ENCODE results near the gene GNAQ. TPM values are rescaled to one million over a fixed set of nuclear protein-coding genes. Genes with fewer than 3 reads are reported as not detected.

Gene GNAQ
- total and polyA plus RNA-seq, 4 donors = 21.9 to 84.2 (median 53.1) TPM

DNA sequence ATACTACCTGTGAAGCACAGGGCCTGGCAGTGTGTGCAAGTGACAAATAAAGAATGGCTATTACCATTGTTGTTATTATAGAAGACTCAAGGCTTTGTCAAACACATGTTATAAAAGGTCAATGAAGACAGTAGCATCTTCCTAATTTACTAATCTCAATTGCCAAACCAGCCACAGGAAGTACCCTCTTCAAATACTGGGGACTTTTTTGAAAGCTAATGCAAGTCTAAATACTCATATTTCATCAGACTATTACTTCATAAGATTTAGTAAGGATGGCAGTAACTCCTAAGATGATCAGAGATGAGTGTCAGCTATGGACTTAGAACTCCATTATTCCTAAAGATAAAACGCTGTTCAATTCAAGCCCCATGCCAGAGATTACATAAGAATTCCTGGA, 43.0 kb downstream of the GNAQ start:
- WGBS, 2 donors = 5 to 14% methylated on average over 1 of the region's 1 CpG
- peaks cover 0 to 3% of the 10 kb centered on the region in 2 donors for H3K4me1 ChIP-seq (ENCODE audit: control insufficient read depth in 1 of 2, insufficient read depth in 2 of 2, low read length in 2 of 2)

DNA sequence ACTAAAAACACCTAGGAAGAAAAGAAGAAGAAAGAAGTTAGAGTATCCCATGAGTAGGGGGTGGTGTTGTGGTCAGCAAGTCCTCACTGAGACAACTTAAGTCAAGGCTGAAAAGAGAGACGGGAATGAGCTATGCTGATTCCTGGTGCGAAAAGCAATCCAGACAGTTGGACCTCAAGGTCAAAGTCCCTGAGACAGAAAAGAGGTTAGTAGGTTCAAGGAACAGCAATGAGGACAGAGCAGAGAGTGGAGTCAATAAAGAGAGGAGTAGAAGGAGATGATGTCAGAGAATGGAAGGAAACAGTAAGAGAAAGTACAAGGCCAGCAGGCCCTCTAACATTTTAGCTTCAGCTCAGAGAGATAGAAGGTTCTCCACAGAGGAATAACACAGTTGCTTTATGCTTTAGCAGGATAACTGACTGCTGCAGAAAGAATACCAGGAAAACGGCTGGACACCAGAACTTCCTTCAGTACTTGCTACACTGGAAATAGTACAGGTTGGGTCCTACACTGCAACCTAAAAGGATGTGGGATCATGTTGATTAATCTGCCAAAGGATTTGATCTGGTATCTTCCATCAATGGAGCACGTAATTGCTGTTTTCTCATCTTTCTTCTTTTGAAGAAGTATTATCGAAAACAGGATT, 43.6 kb downstream of the GNAQ start:
- DNase-seq (no peak), ATAC-seq (ENCODE audit: low FRiP score) (no peak)
- H3K4me3 ChIP-seq (ENCODE audit: low read length in 2 of 2) = no peak overlapping the region
- H3K27me3 ChIP-seq (ENCODE audit: control insufficient read depth in 1 of 2, insufficient read depth in 2 of 2, low read length in 1 of 2) = no peaks in the 10 kb centered on the region
- no peaks in the 10 kb centered on the region for H3K36me3 ChIP-seq (ENCODE audit: control insufficient read depth in 1 of 2, insufficient read depth in 2 of 2, low read length in 1 of 2)
- no peak overlapping the region for H3K27ac ChIP-seq (ENCODE audit: low read depth in 1 of 2, low read length in 2 of 2)
- intact Hi-C loops (cut with DNase I) = no loop called here
- H3K4me1 ChIP-seq (ENCODE audit: control insufficient read depth in 1 of 2, insufficient read depth in 2 of 2, low read length in 2 of 2) = peaks cover 0 to 3% of the 10 kb centered on the region in 2 donors
- H3K9me3 ChIP-seq (ENCODE audit: control insufficient read depth, low read length) = no peaks in the 10 kb centered on the region
- WGBS, 2 donors = 93% methylated on average over 5 of the region's 5 CpGs

More for the DNA sequence above, 43.0 kb downstream of the GNAQ start:
- Histone ChIP-seq H3K27me3 (ENCODE audit: control insufficient read depth in 1 of 2, insufficient read depth in 2 of 2, low read length in 1 of 2) (no peaks in the 10 kb centered on the region), H3K27ac (ENCODE audit: low read depth in 1 of 2, low read length in 2 of 2) (no peak overlapping the region), H3K36me3 (ENCODE audit: control insufficient read depth in 1 of 2, insufficient read depth in 2 of 2, low read length in 1 of 2) (no peaks in the 10 kb centered on the region), H3K4me3 (ENCODE audit: low read length in 2 of 2) (no peak overlapping the region), H3K9me3 (ENCODE audit: control insufficient read depth, low read length) (no peaks in the 10 kb centered on the region)
- DNase-seq (no peak), ATAC-seq (ENCODE audit: low FRiP score) (no peak)
- intact Hi-C loops (cut with DNase I) = no loop called here

DNA sequence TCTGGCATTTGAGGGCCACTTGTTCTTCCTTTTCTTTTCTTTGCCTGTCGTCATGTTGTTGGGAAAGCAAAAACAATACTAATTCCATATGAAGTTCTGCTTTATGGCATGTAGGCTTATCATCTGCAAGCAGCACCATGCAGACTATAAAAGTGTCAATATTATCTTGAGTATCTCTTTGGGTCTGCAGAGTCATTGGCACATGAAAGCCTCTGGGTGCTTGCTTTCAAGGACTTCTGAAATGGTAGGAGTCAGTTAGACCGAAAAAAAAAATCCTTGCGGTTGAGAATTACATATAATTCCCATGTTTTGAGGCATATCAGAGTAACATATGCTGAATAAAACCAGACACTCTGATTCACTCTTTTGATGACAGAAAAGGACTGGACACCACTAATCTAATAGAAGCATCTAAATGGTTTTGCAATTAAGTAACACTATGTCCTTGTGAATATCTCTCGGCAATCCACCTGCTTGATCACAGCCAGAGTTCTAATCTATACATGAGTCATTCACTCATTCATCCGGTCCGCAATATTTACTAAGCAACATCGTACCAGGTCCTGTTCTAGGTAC, 44.4 kb downstream of the GNAQ start:
- Histone ChIP-seq H3K9me3 (ENCODE audit: control insufficient read depth, low read length) (no peaks in the 10 kb centered on the region), H3K27ac (ENCODE audit: low read depth in 1 of 2, low read length in 2 of 2) (no peak overlapping the region), H3K36me3 (ENCODE audit: control insufficient read depth in 1 of 2, insufficient read depth in 2 of 2, low read length in 1 of 2) (no peaks in the 10 kb centered on the region), H3K4me3 (ENCODE audit: low read length in 2 of 2) (no peak overlapping the region), H3K27me3 (ENCODE audit: control insufficient read depth in 1 of 2, insufficient read depth in 2 of 2, low read length in 1 of 2) (no peaks in the 10 kb centered on the region), H3K4me1 (ENCODE audit: control insufficient read depth in 1 of 2, insufficient read depth in 2 of 2, low read length in 2 of 2) (peaks cover 0 to 3% of the 10 kb centered on the region in 2 donors)
- 94 to 96% methylated on average over 7 of the region's 7 CpGs for WGBS, 2 donors
- no peak for DNase-seq
- intact Hi-C loops (cut with DNase I) = no loop called here
- no peak for ATAC-seq (ENCODE audit: low FRiP score)

DNA sequence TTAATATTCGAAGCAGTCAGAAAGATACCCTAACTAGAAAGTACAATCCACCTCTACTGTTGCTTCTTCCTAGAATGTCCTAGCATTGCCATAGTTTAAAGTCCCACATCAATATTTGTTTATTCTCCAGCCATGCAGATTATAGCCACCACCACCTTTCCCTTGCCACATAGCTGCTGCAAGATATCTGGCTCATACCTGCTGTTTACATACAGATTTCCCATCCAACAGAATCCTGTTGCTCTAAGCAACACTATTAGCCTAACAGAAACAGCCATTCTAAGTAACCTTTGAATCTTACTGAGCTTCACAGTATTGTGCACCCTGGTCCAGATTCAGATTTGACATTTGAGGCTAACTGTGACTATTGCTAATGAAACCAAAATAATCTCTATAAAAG, 45.6 kb downstream of the GNAQ start:
- Histone ChIP-seq H3K36me3 (ENCODE audit: control insufficient read depth in 1 of 2, insufficient read depth in 2 of 2, low read length in 1 of 2) (no peaks in the 10 kb centered on the region), H3K9me3 (ENCODE audit: control insufficient read depth, low read length) (no peaks in the 10 kb centered on the region), H3K4me1 (ENCODE audit: control insufficient read depth in 1 of 2, insufficient read depth in 2 of 2, low read length in 2 of 2) (peaks cover 3 to 6% of the 10 kb centered on the region in 2 donors), H3K27me3 (ENCODE audit: control insufficient read depth in 1 of 2, insufficient read depth in 2 of 2, low read length in 1 of 2) (no peaks in the 10 kb centered on the region), H3K4me3 (ENCODE audit: low read length in 2 of 2) (no peak overlapping the region), H3K27ac (ENCODE audit: low read depth in 1 of 2, low read length in 2 of 2) (no peak overlapping the region)
- WGBS, 2 donors = 75 to 95% methylated on average over 1 of the region's 1 CpG
- no peak for DNase-seq
- intact Hi-C loops (cut with DNase I) = no loop called here
- ATAC-seq (ENCODE audit: low FRiP score) = no peak

DNA sequence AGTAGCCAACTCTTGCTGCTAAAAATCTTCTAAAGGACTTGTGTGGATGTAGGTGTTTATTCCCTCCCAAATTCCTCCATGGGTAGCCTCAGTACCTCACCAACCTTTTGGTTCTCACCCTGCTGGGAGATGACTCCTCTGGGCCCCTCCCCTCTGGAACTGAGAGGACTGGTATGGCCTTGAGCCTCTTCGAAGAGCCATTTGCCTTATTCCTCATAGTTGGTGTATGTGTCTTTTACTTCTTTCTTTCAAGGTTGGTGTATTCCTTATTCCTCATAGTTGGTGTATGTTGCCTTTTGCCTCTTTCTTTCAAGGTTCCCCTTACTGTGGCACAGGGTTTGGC, 48.3 kb downstream of the GNAQ start:
- Histone ChIP-seq H3K4me3 (ENCODE audit: low read length in 2 of 2) (no peak overlapping the region), H3K27ac (ENCODE audit: low read depth in 1 of 2, low read length in 2 of 2) (no peak overlapping the region), H3K9me3 (ENCODE audit: control insufficient read depth, low read length) (no peaks in the 10 kb centered on the region), H3K36me3 (ENCODE audit: control insufficient read depth in 1 of 2, insufficient read depth in 2 of 2, low read length in 1 of 2) (no peaks in the 10 kb centered on the region), H3K4me1 (ENCODE audit: control insufficient read depth in 1 of 2, insufficient read depth in 2 of 2, low read length in 2 of 2) (peaks cover 3 to 6% of the 10 kb centered on the region in 2 donors), H3K27me3 (ENCODE audit: control insufficient read depth in 1 of 2, insufficient read depth in 2 of 2, low read length in 1 of 2) (no peaks in the 10 kb centered on the region)
- WGBS, 2 donors = 70 to 78% methylated on average over 1 of the region's 1 CpG
- intact Hi-C loops (cut with DNase I) = no loop called here
- no peak for ATAC-seq (ENCODE audit: low FRiP score)
- DNase-seq = no peak

DNA sequence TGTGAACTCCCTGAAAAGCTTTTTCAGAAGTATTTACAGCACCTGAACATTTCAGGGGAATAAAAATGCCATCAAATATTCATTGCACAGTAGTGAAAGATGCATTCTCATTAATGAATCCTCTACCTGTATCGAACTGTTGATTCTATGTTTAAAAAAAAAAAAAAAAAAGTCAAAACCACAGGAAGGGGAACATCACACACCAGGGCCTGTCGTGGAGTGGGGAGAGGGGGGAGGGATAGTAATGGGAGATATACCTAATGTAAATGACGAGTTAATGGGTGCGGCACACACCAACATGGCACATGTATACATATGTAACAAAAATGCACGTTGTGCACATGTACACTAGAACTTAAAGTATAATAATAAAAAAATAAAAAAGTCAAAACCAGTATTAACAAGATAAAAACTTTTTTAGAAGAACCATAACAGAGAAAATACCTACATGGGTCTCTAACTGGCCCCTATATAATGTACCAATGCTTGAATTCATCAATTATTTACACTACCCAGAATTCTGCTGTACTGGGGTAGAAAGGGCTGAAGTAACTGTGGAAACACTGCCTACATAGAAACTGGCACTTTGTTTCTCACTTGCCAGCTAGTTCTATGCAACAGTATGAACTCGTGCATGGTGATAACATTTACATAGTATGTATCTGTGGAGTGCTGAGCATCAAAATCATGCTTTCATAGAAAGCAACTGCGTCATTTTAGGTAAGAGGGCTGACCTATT, 48.9 kb downstream of the GNAQ start:
- no peak overlapping the region for H3K4me3 ChIP-seq (ENCODE audit: low read length in 2 of 2)
- H3K27ac ChIP-seq (ENCODE audit: low read depth in 1 of 2, low read length in 2 of 2) = no peak overlapping the region
- DNase-seq (no peak), ATAC-seq (ENCODE audit: low FRiP score) (no peak)
- no peaks in the 10 kb centered on the region for H3K36me3 ChIP-seq (ENCODE audit: control insufficient read depth in 1 of 2, insufficient read depth in 2 of 2, low read length in 1 of 2)
- H3K4me1 ChIP-seq (ENCODE audit: control insufficient read depth in 1 of 2, insufficient read depth in 2 of 2, low read length in 2 of 2) = peaks cover 2 to 6% of the 10 kb centered on the region in 2 donors
- intact Hi-C loops (cut with DNase I) = no loop called here
- 86 to 90% methylated on average over 7 of the region's 7 CpGs for WGBS, 2 donors
- H3K27me3 ChIP-seq (ENCODE audit: control insufficient read depth in 1 of 2, insufficient read depth in 2 of 2, low read length in 1 of 2) = no peaks in the 10 kb centered on the region
- no peaks in the 10 kb centered on the region for H3K9me3 ChIP-seq (ENCODE audit: control insufficient read depth, low read length)

DNA sequence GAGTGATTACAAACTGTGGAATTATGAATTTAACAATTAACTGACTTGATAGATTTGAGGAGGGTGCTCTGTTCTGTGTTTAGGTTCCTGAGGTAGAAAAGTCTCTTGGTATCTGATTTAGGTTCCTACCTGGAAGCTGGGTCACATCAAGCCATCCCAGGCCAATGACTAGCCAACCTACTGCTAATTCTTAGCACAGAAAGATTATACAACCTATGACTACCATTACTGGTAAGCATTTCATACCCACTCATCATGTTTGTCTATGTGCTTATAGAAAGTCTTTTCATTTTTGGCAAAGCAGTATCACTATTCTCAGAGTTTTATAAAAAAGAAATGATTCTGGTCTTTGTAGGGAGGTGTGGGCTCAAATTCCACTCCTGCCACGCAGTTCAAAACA, 49.7 kb downstream of the GNAQ start:
- Histone ChIP-seq H3K4me1 (ENCODE audit: control insufficient read depth in 1 of 2, insufficient read depth in 2 of 2, low read length in 2 of 2) (peaks cover 0 to 10% of the 10 kb centered on the region in 2 donors), H3K9me3 (ENCODE audit: control insufficient read depth, low read length) (no peaks in the 10 kb centered on the region), H3K4me3 (ENCODE audit: low read length in 2 of 2) (no peak overlapping the region), H3K27me3 (ENCODE audit: control insufficient read depth in 1 of 2, insufficient read depth in 2 of 2, low read length in 1 of 2) (no peaks in the 10 kb centered on the region), H3K36me3 (ENCODE audit: control insufficient read depth in 1 of 2, insufficient read depth in 2 of 2, low read length in 1 of 2) (no peaks in the 10 kb centered on the region), H3K27ac (ENCODE audit: low read depth in 1 of 2, low read length in 2 of 2) (no peak overlapping the region)
- no peak for ATAC-seq (ENCODE audit: low FRiP score)
- intact Hi-C loops (cut with DNase I) = no loop called here
- 43 to 49% methylated on average over 1 of the region's 1 CpG for WGBS, 2 donors
- DNase-seq = no peak

DNA sequence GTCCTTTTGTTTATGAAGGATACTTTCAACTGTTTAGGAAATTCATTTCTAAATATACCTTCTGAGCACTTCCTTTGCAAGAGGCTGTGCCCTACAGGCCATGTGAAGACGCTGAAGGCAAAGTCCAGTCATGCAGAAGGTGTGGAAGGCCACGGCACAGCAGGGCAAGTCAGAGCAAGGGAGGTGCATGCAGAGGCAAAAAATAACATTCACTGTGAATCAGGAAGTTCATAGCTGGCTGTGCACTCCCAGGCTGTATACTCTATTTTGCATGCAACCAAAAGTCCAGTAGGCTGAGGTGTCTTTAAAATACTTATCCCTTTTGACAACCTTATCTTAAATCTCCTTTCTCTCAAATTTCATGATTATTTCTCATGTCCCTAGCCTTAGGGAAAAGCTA, 50.3 kb downstream of the GNAQ start:
- Histone ChIP-seq H3K36me3 (ENCODE audit: control insufficient read depth in 1 of 2, insufficient read depth in 2 of 2, low read length in 1 of 2) (no peaks in the 10 kb centered on the region), H3K27me3 (ENCODE audit: control insufficient read depth in 1 of 2, insufficient read depth in 2 of 2, low read length in 1 of 2) (no peaks in the 10 kb centered on the region), H3K9me3 (ENCODE audit: control insufficient read depth, low read length) (no peaks in the 10 kb centered on the region), H3K27ac (ENCODE audit: low read depth in 1 of 2, low read length in 2 of 2) (peak overlapping the region in 1 of 2 donors; percentile 17), H3K4me3 (ENCODE audit: low read length in 2 of 2) (no peak overlapping the region), H3K4me1 (ENCODE audit: control insufficient read depth in 1 of 2, insufficient read depth in 2 of 2, low read length in 2 of 2) (peaks cover 0 to 10% of the 10 kb centered on the region in 2 donors)
- no peak for DNase-seq
- 5 to 9% methylated on average over 2 of the region's 2 CpGs for WGBS, 2 donors
- ATAC-seq (ENCODE audit: low FRiP score) = peak; percentile 39
- intact Hi-C loops (cut with DNase I) = no loop called here

DNA sequence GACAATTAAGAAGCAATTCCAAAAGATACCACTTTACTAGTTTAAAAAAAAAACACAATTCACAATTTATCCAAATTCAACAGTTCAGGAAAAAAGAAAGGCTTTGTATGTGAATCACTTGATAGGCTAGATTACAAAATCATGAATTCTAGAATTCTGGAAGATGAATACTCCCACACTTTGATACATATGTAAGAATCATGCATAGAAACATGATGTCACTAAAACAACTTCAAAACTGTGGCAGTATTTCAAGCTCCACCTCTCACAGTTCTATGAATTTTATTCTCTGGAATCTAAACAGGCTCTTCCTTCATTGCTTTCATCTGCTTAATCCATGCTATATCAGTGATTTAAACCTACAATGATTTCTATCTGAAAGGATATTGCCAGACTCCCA, 51.0 kb downstream of the GNAQ start:
- no peaks in the 10 kb centered on the region for H3K9me3 ChIP-seq (ENCODE audit: control insufficient read depth, low read length)
- H3K4me1 ChIP-seq (ENCODE audit: control insufficient read depth in 1 of 2, insufficient read depth in 2 of 2, low read length in 2 of 2) = peaks cover 0 to 10% of the 10 kb centered on the region in 2 donors
- H3K4me3 ChIP-seq (ENCODE audit: low read length in 2 of 2) = no peak overlapping the region
- ATAC-seq (ENCODE audit: low FRiP score) = no peak
- no peak for DNase-seq
- H3K27ac ChIP-seq (ENCODE audit: low read depth in 1 of 2, low read length in 2 of 2) = no peak overlapping the region
- H3K36me3 ChIP-seq (ENCODE audit: control insufficient read depth in 1 of 2, insufficient read depth in 2 of 2, low read length in 1 of 2) = no peaks in the 10 kb centered on the region
- no peaks in the 10 kb centered on the region for H3K27me3 ChIP-seq (ENCODE audit: control insufficient read depth in 1 of 2, insufficient read depth in 2 of 2, low read length in 1 of 2)
- intact Hi-C loops (cut with DNase I) = no loop called here
